ENCODE results near the gene SMIM9. TPM values are rescaled to one million over a fixed set of nuclear protein-coding genes. Genes with fewer than 3 reads are reported as not detected.

The SMIM9 gene
- polyA plus RNA-seq, 1 donor (not counting 4 experiments of a cell fraction or from before 2014, with no cell fraction given) = not detected

- FAIRE-seq = no peak
- H2AFZ ChIP-seq (ENCODE audit: control insufficient read depth, low read length) = no peak overlapping the region
- H4K20me1 ChIP-seq (ENCODE audit: control insufficient read depth, extremely low read depth, insufficient read depth, low read length) = no peaks in the 10 kb centered on the region
Measured at GRCh38 chrX:154791939-154792338, 42.5 kb downstream of the SMIM9 start.

GRCh38 chrX:154791467-154791866, 43.0 kb downstream of the SMIM9 start:
- H3K4me3 ChIP-seq (ENCODE audit: control insufficient read depth in 2 of 3, extremely low read depth in 1 of 3, insufficient read depth in 2 of 3, low read depth in 1 of 3, low read length in 3 of 3) = no peak overlapping the region
- no peaks in the 10 kb centered on the region for H3K79me2 ChIP-seq (ENCODE audit: control insufficient read depth, insufficient read depth, low read length)
- FAIRE-seq (no peak), DNase-seq (ENCODE audit: low read depth, low spot score) (no peak)
- no peak overlapping the region for H3K4me2 ChIP-seq (ENCODE audit: control insufficient read depth, extremely low read depth, insufficient read depth, low read depth, low read length)
- H3K4me1 ChIP-seq (ENCODE audit: control insufficient read depth, extremely low read depth, insufficient read depth, low read length) = no peaks in the 10 kb centered on the region
- no peaks in the 10 kb centered on the region for H3K36me3 ChIP-seq (ENCODE audit: control insufficient read depth in 2 of 2, extremely low read depth in 1 of 2, insufficient read depth in 2 of 2, low read length in 2 of 2)
- TF ChIP-seq EZH2 (IDR thresholded peaks at IDR 0.05; ENCODE audit: low read length) = no peak
- no peak for TF ChIP-seq CTCF (optimal IDR thresholded peaks at IDR 0.05 in 1 of 3, IDR thresholded peaks at IDR 0.05 in 1 of 3, conservative IDR thresholded peaks at IDR 0.05 in 1 of 3; ENCODE audit: extremely low read depth in 1 of 3, insufficient read depth in 2 of 3, low read length in 3 of 3)
- H3K27me3 ChIP-seq (ENCODE audit: control insufficient read depth, extremely low read depth, insufficient read depth, low read length) = no peaks in the 10 kb centered on the region
- no peak overlapping the region for H2AFZ ChIP-seq (ENCODE audit: control insufficient read depth, low read length)
- dilution Hi-C loops (cut with MboI; ENCODE audit: extremely low pct_ligation_motif_present, low sequenced_read_pairs) = no loop called here
- H3K9me1 ChIP-seq (ENCODE audit: control insufficient read depth, extremely low read depth, insufficient read depth, low read length) = no peaks in the 10 kb centered on the region
- H3K9ac ChIP-seq (ENCODE audit: control insufficient read depth, extremely low read depth, insufficient read depth, low read length) = no peak overlapping the region
- no peaks in the 10 kb centered on the region for H4K20me1 ChIP-seq (ENCODE audit: control insufficient read depth, extremely low read depth, insufficient read depth, low read length)
- H3K9me3 ChIP-seq (ENCODE audit: control insufficient read depth, low read depth, low read length) = no peaks in the 10 kb centered on the region
- no peak overlapping the region for H3K27ac ChIP-seq (ENCODE audit: control insufficient read depth, insufficient read depth, low read length)

More at GRCh38 chrX:154791939-154792338, 42.5 kb downstream of the SMIM9 start:
- DNase-seq (ENCODE audit: low read depth, low spot score) = no peak
- no peaks in the 10 kb centered on the region for H3K79me2 ChIP-seq (ENCODE audit: control insufficient read depth, insufficient read depth, low read length)
- H3K9me1 ChIP-seq (ENCODE audit: control insufficient read depth, extremely low read depth, insufficient read depth, low read length) = no peaks in the 10 kb centered on the region
- H3K4me1 ChIP-seq (ENCODE audit: control insufficient read depth, extremely low read depth, insufficient read depth, low read length) = no peaks in the 10 kb centered on the region
- H3K4me3 ChIP-seq (ENCODE audit: control insufficient read depth in 2 of 3, extremely low read depth in 1 of 3, insufficient read depth in 2 of 3, low read depth in 1 of 3, low read length in 3 of 3) = no peak overlapping the region
- dilution Hi-C loops (cut with MboI; ENCODE audit: extremely low pct_ligation_motif_present, low sequenced_read_pairs) = no loop called here
- H3K36me3 ChIP-seq (ENCODE audit: control insufficient read depth in 2 of 2, extremely low read depth in 1 of 2, insufficient read depth in 2 of 2, low read length in 2 of 2) = no peaks in the 10 kb centered on the region
- TF ChIP-seq CTCF (optimal IDR thresholded peaks at IDR 0.05 in 1 of 3, IDR thresholded peaks at IDR 0.05 in 1 of 3, conservative IDR thresholded peaks at IDR 0.05 in 1 of 3; ENCODE audit: extremely low read depth in 1 of 3, insufficient read depth in 2 of 3, low read length in 3 of 3) (no peak), EZH2 (IDR thresholded peaks at IDR 0.05; ENCODE audit: low read length) (no peak)
- no peak overlapping the region for H3K27ac ChIP-seq (ENCODE audit: control insufficient read depth, insufficient read depth, low read length)
- no peak overlapping the region for H3K4me2 ChIP-seq (ENCODE audit: control insufficient read depth, extremely low read depth, insufficient read depth, low read depth, low read length)
- no peak overlapping the region for H3K9ac ChIP-seq (ENCODE audit: control insufficient read depth, extremely low read depth, insufficient read depth, low read length)
- no peaks in the 10 kb centered on the region for H3K27me3 ChIP-seq (ENCODE audit: control insufficient read depth, extremely low read depth, insufficient read depth, low read length)
- H3K9me3 ChIP-seq (ENCODE audit: control insufficient read depth, low read depth, low read length) = no peaks in the 10 kb centered on the region
